ENCODE data around the gene PDE6H. TPM values are rescaled to one million over a fixed set of nuclear protein-coding genes. Genes with fewer than 3 reads are reported as not detected.
A peak's percentile ranks its signal among the peaks of the same experiment; 100 is the strongest.

PDE6H gene
- total RNA-seq, 2 donors from 2014 or later, result not detected

GRCh38 chr12:14986449-14986848, 13.6 kb downstream of the PDE6H start:
- no peaks in the 10 kb centered on the region for H3K27me3 Mint-ChIP-seq (ENCODE audit: insufficient read depth)
- H3K27ac Mint-ChIP-seq, result no peak overlapping the region
- DNase-seq, result no peak
- no peaks in the 10 kb centered on the region for H3K36me3 Mint-ChIP-seq (ENCODE audit: low read depth)
- peak; percentile 20 for TF ChIP-seq CTCF (conservative IDR thresholded peaks at IDR 0.05)
- H3K4me3 Mint-ChIP-seq, result no peak overlapping the region
- H3K9ac ChIP-seq (ENCODE audit: extremely low read depth, low read length, poor library complexity, severe bottlenecking), result no peak overlapping the region
- H3K4me1 ChIP-seq (ENCODE audit: control insufficient read depth, insufficient read depth, low read length), result peaks cover 3% of the 10 kb centered on the region
- peaks cover 8% of the 10 kb centered on the region for H3K9me3 Mint-ChIP-seq
- H3K4me3 ChIP-seq (ENCODE audit: low read length), result no peak overlapping the region
- H3K36me3 ChIP-seq (ENCODE audit: control insufficient read depth, insufficient read depth, low read length), result no peaks in the 10 kb centered on the region
- no peaks in the 10 kb centered on the region for H3K27me3 ChIP-seq (ENCODE audit: control insufficient read depth, insufficient read depth, low read length, poor library complexity, severe bottlenecking)
- H3K9me3 ChIP-seq (ENCODE audit: control insufficient read depth, low read length), result no peaks in the 10 kb centered on the region
- H3K4me1 Mint-ChIP-seq, result peaks cover 3% of the 10 kb centered on the region
- WGBS, 2 experiments (ENCODE audit: insufficient coverage in 1 of 2, insufficient read length in 1 of 2), result 78 to 79% methylated on average over 1 to 4 of the region's 4 CpGs
- H3K27ac ChIP-seq (ENCODE audit: low read depth, low read length), result no peak overlapping the region

DNA sequence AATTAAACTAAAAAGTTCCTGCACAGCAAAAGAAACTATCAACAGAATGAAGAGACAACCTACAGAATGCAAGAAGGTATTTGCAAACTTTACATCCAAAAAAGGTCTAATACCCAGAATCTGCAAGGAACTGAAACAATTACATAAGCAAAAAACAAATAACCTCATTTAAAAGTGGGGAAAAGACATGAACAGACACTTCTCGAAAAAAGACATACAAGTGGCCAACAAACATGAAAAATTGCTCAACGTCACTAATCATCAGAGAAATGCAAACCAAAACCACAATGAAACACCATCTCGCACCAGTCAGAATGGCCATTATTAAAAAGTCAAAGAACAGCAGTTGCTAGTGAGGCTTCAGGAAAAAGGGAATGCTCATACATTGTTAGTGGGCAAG, 15.2 kb downstream of the PDE6H start:
- H3K27me3 Mint-ChIP-seq (ENCODE audit: insufficient read depth), result no peaks in the 10 kb centered on the region
- H3K4me3 Mint-ChIP-seq, result no peak overlapping the region
- H3K4me3 ChIP-seq (ENCODE audit: low read length), result no peak overlapping the region
- H3K9me3 Mint-ChIP-seq, result peaks cover 9% of the 10 kb centered on the region
- no peaks in the 10 kb centered on the region for H3K27me3 ChIP-seq (ENCODE audit: control insufficient read depth, insufficient read depth, low read length, poor library complexity, severe bottlenecking)
- H3K4me1 Mint-ChIP-seq, result peaks cover 3% of the 10 kb centered on the region
- no peaks in the 10 kb centered on the region for H3K36me3 ChIP-seq (ENCODE audit: control insufficient read depth, insufficient read depth, low read length)
- no peak for DNase-seq
- H3K36me3 Mint-ChIP-seq (ENCODE audit: low read depth), result no peaks in the 10 kb centered on the region
- no peaks in the 10 kb centered on the region for H3K9me3 ChIP-seq (ENCODE audit: control insufficient read depth, low read length)
- no peak overlapping the region for H3K27ac Mint-ChIP-seq
- H3K9ac ChIP-seq (ENCODE audit: extremely low read depth, low read length, poor library complexity, severe bottlenecking), result no peak overlapping the region
- H3K4me1 ChIP-seq (ENCODE audit: control insufficient read depth, insufficient read depth, low read length), result peaks cover 3% of the 10 kb centered on the region
- 89% methylated on average over 3 of the region's 3 CpGs; no CpG with 5 or more reads in 1 of the 2 experiments for WGBS, 2 experiments (ENCODE audit: insufficient coverage in 1 of 2, insufficient read length in 1 of 2)
- TF ChIP-seq CTCF (conservative IDR thresholded peaks at IDR 0.05), result no peak
- H3K27ac ChIP-seq (ENCODE audit: low read depth, low read length), result no peak overlapping the region

DNA sequence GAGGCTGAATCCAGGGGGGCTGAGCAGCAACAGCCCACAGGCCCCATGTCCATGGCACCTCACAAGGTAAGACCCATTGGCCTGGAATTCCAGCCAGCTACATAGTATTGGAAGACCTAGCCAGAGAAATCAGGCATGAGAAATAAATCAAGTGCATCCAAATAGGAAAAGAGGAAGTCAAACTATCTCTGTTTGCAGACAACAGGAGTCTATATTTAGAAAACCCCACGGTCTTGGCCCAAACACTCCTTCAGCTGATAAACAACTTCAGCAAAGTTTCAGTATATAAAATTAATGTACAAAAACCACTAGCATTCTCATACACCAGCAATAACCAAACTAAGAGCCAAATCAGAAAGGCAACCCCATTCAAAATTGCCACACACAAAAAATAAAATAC, 16.9 kb downstream of the PDE6H start:
- no peaks in the 10 kb centered on the region for H3K27me3 Mint-ChIP-seq (ENCODE audit: insufficient read depth)
- no peaks in the 10 kb centered on the region for H3K36me3 ChIP-seq (ENCODE audit: control insufficient read depth, insufficient read depth, low read length)
- H3K4me3 ChIP-seq (ENCODE audit: low read length), result no peak overlapping the region
- DNase-seq, result no peak
- H3K4me3 Mint-ChIP-seq, result no peak overlapping the region
- no peak overlapping the region for H3K9ac ChIP-seq (ENCODE audit: extremely low read depth, low read length, poor library complexity, severe bottlenecking)
- no peaks in the 10 kb centered on the region for H3K4me1 Mint-ChIP-seq
- no peaks in the 10 kb centered on the region for H3K9me3 ChIP-seq (ENCODE audit: control insufficient read depth, low read length)
- no peaks in the 10 kb centered on the region for H3K27me3 ChIP-seq (ENCODE audit: control insufficient read depth, insufficient read depth, low read length, poor library complexity, severe bottlenecking)
- H3K36me3 Mint-ChIP-seq (ENCODE audit: low read depth), result no peaks in the 10 kb centered on the region
- H3K9me3 Mint-ChIP-seq, result peaks cover 9% of the 10 kb centered on the region
- H3K4me1 ChIP-seq (ENCODE audit: control insufficient read depth, insufficient read depth, low read length), result no peaks in the 10 kb centered on the region
- 89% methylated on average over 1 of the region's 1 CpG; no CpG with 5 or more reads in 1 of the 2 experiments for WGBS, 2 experiments (ENCODE audit: insufficient coverage in 1 of 2, insufficient read length in 1 of 2)
- no peak overlapping the region for H3K27ac Mint-ChIP-seq
- no peak overlapping the region for H3K27ac ChIP-seq (ENCODE audit: low read depth, low read length)
- no peak for TF ChIP-seq CTCF (conservative IDR thresholded peaks at IDR 0.05)

Data from endodermal cell (in vitro differentiated cells).